HL-60 (cell line): Measurements from ENCODE around the gene KCNQ1.

Experiments used
- DNase-seq, 2 experiments: peaks; one replicate each; pipeline ENCODE4 v3.0.0-alpha.2; 2010 to 2020; ENCODE audit warnings: low read depth in 1 of 2, low spot score in 1 of 2
- H3K27ac ChIP-seq: fragments of 250-450 bp; sonication (Bioruptor Pico); replicated peaks from 2 replicates; pipeline ENCODE4 v1.5.1; 2020; ENCODE audit warnings: mild to moderate bottlenecking, moderate library complexity
- H3K27me3 ChIP-seq: fragments of 250-450 bp; sonication (Bioruptor Pico); 2 replicates; pipeline ENCODE4 v1.5.1; 2021; ENCODE audit warnings: mild to moderate bottlenecking, moderate library complexity; ENCODE audit not compliant: insufficient read depth, poor library complexity, severe bottlenecking
- H3K4me3 ChIP-seq: replicated peaks from 2 replicates; pipeline ENCODE4 v1.5.1; 2011; ENCODE audit warnings: mild to moderate bottlenecking, control low read depth, low read length; ENCODE audit not compliant: insufficient read depth
- CTCF ChIP-seq: IDR thresholded peaks from one replicate; pipeline ENCODE4 v1.5.1; 2011; ENCODE audit warnings: low read length, control low read depth, inconsistent platforms; ENCODE audit not compliant: insufficient read depth
- GABPA ChIP-seq: IDR thresholded peaks from 2 replicates; pipeline ENCODE4 v1.6.1; 2012; ENCODE audit warnings: low read depth
- POLR2AphosphoS5 ChIP-seq: IDR thresholded peaks from 2 replicates; pipeline ENCODE4 v1.6.1; 2012; ENCODE audit warnings: low read depth
- REST ChIP-seq: IDR thresholded peaks from 2 replicates; pipeline ENCODE4 v1.6.1; 2012; ENCODE audit warnings: low read depth; ENCODE audit not compliant: insufficient replicate concordance
- SPI1 ChIP-seq: IDR thresholded peaks from 2 replicates; pipeline ENCODE4 v1.6.1; 2012; ENCODE audit warnings: low read depth, mild to moderate bottlenecking, borderline replicate concordance

The KCNQ1 gene

DNA sequence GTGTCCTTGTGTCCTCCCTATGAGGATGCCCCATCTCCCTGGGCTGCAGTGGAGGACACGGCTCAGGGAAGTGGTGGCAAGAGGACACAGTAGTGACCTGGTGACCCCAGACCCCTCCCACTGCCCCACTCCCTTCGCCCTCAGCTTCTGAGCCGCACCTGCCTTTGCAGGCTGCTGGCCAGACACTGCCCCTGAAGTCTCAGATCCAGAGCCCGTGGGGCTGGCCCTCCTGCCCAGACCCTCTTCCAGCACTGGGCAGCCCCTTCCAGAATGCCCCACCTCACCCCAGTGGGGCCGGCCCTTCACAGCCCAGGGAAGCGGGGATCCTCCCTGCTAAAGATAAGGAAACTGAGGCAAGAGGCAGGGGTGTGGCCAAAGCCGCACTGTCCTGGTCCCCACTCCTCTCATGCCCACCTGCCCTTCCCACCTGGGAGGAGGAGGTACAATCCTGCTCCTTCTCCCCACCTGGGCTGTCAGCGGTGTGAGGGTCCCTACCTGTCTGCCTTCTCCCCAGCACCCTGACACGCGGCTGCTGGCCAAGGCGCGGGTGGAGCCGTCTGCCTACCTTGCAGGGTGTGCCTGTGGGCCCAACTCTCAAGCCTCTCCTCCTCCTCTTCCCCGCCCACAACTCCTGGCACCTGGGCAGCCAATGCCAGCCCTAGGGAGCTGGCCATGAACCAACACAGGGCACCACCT lies 17.8 kb upstream of the KCNQ1 start:
- no peak overlapping the region for H3K4me3 ChIP-seq
- no peak overlapping the region for H3K27ac ChIP-seq
- TF ChIP-seq SPI1 (no peak), GABPA (no peak), POLR2AphosphoS5 (no peak), REST (no peak), CTCF (no peak)
- DNase-seq = no peak
- no peaks in the 10 kb centered on the region for H3K27me3 ChIP-seq

- TF ChIP-seq CTCF = no peak
- TF ChIP-seq POLR2AphosphoS5 = no peak
- TF ChIP-seq GABPA = no peak
- no peak for TF ChIP-seq SPI1
- TF ChIP-seq REST = no peak
- H3K27me3 ChIP-seq = no peaks in the 10 kb centered on the region
- H3K4me3 ChIP-seq = no peak overlapping the region
- H3K27ac ChIP-seq = no peak overlapping the region
- DNase-seq = no peak
Observed at GRCh38 chr11:2427721-2428321, 17.0 kb upstream of the KCNQ1 start.

GRCh38 chr11:2428322-2428795 lies 16.4 kb upstream of the KCNQ1 start:
- Histone ChIP-seq H3K27ac (no peak overlapping the region), H3K4me3 (no peak overlapping the region), H3K27me3 (no peaks in the 10 kb centered on the region)
- TF ChIP-seq CTCF (peak; percentile 72), SPI1 (no peak)
- DNase-seq = peak in 1 of 2 experiments; percentile 78

- TF ChIP-seq SPI1 = no peak
- no peak for TF ChIP-seq POLR2AphosphoS5
- TF ChIP-seq CTCF = no peak
- TF ChIP-seq GABPA = no peak
- no peak for TF ChIP-seq REST
- Histone ChIP-seq H3K4me3 (no peak overlapping the region), H3K27me3 (no peaks in the 10 kb centered on the region), H3K27ac (no peak overlapping the region)
- no peak for DNase-seq
Observed at GRCh38 chr11:2431395-2431794, 13.4 kb upstream of the KCNQ1 start.
